AG04450 (cell line): ENCODE measurements around the gene DBH. TPM values are rescaled to one million over a fixed set of nuclear protein-coding genes. Genes with fewer than 3 reads are reported as not detected.

Experiments
- CTCF ChIA-PET: fragments of 300-600, 350-600 bp; formaldehyde crosslinking; extraction: SDS; loops from one replicate; lab custom pipeline; 2022; ENCODE audit warnings: antibody characterized with exemption, inconsistent platforms; lab: Charles Lee
- POLR2A ChIA-PET: fragments of 350-600 bp; formaldehyde crosslinking; extraction: SDS; loops from one replicate; lab custom pipeline; 2021; ENCODE audit warnings: antibody characterized with exemption, inconsistent platforms; lab: Yijun Ruan, JAX
- DNase-seq: peaks from one replicate; pipeline ENCODE4 v3.0.0-alpha.2; 2011; ENCODE audit warnings: low read depth, low spot score
- H3K27ac ChIP-seq: one replicate; pipeline ENCODE4 v1.5.1; 2012; ENCODE audit warnings: low read depth, low read length, control low read depth
- H3K27me3 ChIP-seq: one replicate; pipeline ENCODE4 v1.6.0; 2012; ENCODE audit warnings: low read length; ENCODE audit not compliant: control insufficient read depth, insufficient read depth
- H3K4me3 ChIP-seq: 2 replicates; pipeline ENCODE4 v1.5.1; 2011; ENCODE audit warnings: mild to moderate bottlenecking, low read depth, low read length, control low read depth
- H3K9me3 ChIP-seq: 2 replicates; pipeline ENCODE4 v1.5.1; 2012; ENCODE audit warnings: low read length; ENCODE audit not compliant: control insufficient read depth, insufficient read depth
- CTCF ChIP-seq: IDR thresholded peaks from 2 replicates; pipeline ENCODE4 v1.5.1; 2011; ENCODE audit warnings: low read depth, low read length, control low read depth, inconsistent platforms
- polyA plus RNA-seq: library from polyadenylated mRNA; depleted of rRNA; stranded (reverse); fragments of >200 nt; gene quantifications from 2 replicates; pipeline ENCODE4 v1.2.3, GENCODE V29; 2011

Gene DBH
- polyA plus RNA-seq, 1 experiment: not detected

DNA sequence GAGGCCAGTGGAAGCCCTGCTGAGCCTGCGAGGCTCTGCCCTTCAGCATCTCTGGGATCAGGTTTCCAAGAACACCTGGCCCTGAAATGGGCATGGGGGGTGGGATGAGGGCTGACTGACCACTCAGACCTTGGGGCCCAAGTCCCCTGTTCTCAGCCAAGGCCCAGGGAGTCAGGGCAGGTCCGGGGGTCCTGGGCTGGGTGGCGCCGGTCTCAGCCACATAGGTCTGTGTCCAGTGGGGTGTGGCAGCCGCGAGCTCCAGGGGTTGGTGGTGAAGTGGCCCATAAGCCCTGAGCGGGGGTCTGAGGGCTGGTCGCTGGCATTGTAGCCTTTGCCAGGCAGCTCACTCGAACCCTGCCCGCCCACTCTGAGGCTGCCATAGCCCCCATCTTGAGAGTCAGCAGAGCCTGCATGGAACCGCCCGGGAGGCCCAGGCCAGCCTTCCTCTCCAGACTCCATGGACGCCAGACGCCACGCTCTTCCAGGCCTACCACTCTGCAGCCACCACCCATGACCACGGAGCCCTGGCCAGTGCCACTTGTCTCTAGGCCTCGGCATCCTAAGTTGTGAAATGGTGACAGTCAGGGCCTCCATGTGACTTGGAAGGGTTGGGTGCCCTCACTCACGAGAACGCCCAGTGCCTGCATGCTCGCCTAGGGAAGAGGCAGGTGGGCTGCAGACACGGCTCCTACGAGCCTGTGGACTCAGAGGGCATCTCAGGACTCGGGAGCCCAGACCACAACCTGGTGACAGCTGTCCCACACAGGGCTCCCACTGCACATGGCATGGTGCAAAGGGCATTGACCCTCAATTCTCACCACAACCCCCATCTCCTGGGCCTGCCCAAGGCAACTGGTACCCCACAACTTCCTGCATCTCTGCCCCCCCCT, 6.7 kb upstream of the DBH start:
- CTCF ChIA-PET: no interaction called here
- H3K27ac ChIP-seq: no peak overlapping the region

DNA sequence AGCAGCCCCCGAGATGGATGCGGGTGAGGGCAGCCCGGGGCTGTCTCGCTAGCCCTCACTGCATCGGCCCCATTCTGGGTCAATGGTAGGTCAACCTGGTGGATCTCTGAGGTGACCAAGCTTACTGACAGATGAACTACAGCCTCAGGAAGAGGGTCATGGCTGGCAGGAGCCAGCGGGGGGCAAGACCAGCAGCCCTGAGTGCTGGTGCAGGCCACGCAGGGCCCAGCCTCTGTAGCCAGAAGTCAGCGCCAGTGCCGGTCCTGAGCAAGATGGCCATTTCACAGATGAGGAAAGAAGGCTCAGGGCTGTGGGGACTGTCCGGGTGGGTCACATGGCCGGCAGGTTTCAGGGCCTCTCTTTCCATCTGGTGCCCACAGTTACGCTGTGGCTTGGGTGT, 5.1 kb upstream of the DBH start:
- TF ChIP-seq CTCF: no peak
- peaks cover 22% of the 10 kb centered on the region for H3K27me3 ChIP-seq
- ChIA-PET CTCF (interaction anchor here (0.6 kb wide), 1 partner anchor 153 kb away, joined by 3 read pairs; no protein-coding TSS in a partner anchor), POLR2A (no interaction called here)
- peaks cover 4% of the 10 kb centered on the region; the same call in 1 of the 2 replicates for H3K9me3 ChIP-seq
- no peak overlapping the region for H3K27ac ChIP-seq
- no peak overlapping the region for H3K4me3 ChIP-seq
- DNase-seq: no peak

More for the DNA sequence above, 6.7 kb upstream of the DBH start:
- POLR2A ChIA-PET: no interaction called here
- no peak overlapping the region for H3K4me3 ChIP-seq
- TF ChIP-seq CTCF: no peak
- peaks cover 9% of the 10 kb centered on the region; the same call in 1 of the 2 replicates for H3K9me3 ChIP-seq
- peaks cover 22% of the 10 kb centered on the region for H3K27me3 ChIP-seq
- DNase-seq: no peak

DNA sequence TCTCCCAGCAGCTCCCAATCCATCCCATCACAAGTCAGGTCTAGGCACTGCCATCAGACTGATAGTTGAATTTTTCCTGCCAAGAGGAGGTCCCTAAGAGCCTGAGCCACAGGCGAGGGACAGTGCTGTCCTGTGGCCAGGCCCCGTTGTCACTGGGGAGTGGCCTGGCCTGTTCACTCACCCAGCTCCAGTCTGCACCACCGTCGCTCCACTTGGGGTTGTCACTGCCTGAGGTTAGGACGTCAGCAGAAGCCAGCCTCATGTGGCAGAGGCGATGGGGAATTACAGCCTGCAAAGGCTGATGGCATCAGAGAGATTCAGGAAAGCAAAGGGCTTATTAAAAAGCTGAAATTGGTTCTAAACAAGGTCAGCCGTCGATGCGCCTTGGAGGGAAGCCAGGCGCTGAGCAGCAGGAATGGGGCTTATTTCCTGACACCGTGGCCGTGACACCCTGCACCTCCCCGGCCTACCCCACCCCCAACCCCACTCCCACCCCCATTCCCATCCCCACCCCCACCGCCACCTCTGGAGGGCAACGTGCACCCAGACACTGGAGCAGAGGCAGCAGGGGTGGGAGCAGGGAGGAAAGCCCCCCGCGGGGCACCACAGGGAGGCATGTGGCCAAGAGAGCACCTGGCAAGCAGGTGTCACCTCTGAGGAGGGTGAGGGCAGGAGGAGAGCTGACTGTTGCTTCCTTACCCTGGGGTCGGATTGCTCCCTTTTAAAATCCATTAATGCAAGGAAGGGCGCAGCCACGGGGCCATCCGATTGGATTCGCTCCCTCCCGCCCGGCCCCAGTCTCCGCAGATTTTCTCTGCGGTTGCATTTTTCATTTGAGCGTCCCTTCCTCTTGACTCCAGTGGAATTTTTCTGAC, 3.1 kb upstream of the DBH start:
- ChIA-PET CTCF (no interaction called here), POLR2A (no interaction called here)
- no peak for DNase-seq

GRCh38 chr9:133633681-133634080, 2.5 kb upstream of the DBH start:
- CTCF ChIA-PET: no interaction called here
- no peak for DNase-seq
- no peak for TF ChIP-seq CTCF

More for the DNA sequence above, 3.1 kb upstream of the DBH start:
- Histone ChIP-seq H3K9me3 (peaks cover 4% of the 10 kb centered on the region; the same call in 1 of the 2 replicates), H3K27ac (no peak overlapping the region), H3K4me3 (no peak overlapping the region), H3K27me3 (peaks cover 29% of the 10 kb centered on the region)
- TF ChIP-seq CTCF: no peak

More at GRCh38 chr9:133633681-133634080, 2.5 kb upstream of the DBH start:
- H3K27ac ChIP-seq: no peak overlapping the region
- no peak overlapping the region for H3K4me3 ChIP-seq
- peaks cover 4% of the 10 kb centered on the region; the same call in 1 of the 2 replicates for H3K9me3 ChIP-seq
- peaks cover 35% of the 10 kb centered on the region for H3K27me3 ChIP-seq
- POLR2A ChIA-PET: no interaction called here
